GM18519 (cell line): ENCODE results near the gene PSMB10.

ENCODE experiments used
- ATAC-seq: cut with Tn5 transposase; IDR thresholded peaks from one replicate; pipeline ENCODE4 v1.9.1; 2021; ENCODE audit warnings: mild to moderate bottlenecking, moderate library complexity; ENCODE audit not compliant: unreplicated experiment, low FRiP score

The PSMB10 gene

DNA sequence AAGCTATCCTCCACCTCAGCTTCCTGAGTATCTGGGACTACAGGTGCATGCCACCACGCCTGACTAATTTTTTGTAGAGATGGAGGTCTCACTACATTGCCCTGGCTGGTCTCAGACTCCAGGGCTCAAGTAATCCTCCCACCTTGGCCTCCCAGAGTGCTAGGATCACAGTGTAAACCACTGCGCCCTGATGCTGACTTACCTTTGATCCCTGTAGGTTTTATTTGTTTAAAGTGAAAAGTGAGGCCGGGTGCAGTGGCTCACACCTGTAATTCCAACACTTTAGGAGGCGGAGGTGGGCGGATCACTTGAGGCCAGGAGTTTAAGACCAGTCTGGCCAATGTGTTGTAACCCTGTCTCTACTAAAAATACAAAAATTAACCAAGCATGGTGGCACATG is 34.9 kb downstream of the PSMB10 start:
- ATAC-seq, result no peak

DNA sequence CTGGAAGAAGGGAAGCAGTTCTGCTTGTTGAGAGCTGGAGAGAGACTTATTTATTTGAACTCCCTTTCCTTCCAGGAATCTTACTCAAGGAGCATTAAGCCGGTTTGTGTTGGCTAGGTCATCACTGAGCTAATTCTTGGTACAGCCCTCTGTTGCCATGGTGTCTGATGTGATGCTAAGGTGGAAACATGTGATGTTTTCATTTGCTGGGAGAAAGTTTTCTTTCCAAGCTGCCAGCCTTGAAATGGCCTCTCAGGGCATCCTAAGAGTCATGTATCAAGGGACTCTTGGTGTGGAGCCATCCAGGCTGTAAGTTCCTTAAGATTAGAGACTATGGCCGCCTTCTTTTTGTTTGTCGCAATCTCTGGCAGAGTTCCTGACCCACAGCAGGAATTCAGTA is 39.4 kb downstream of the PSMB10 start:
- no peak for ATAC-seq

DNA sequence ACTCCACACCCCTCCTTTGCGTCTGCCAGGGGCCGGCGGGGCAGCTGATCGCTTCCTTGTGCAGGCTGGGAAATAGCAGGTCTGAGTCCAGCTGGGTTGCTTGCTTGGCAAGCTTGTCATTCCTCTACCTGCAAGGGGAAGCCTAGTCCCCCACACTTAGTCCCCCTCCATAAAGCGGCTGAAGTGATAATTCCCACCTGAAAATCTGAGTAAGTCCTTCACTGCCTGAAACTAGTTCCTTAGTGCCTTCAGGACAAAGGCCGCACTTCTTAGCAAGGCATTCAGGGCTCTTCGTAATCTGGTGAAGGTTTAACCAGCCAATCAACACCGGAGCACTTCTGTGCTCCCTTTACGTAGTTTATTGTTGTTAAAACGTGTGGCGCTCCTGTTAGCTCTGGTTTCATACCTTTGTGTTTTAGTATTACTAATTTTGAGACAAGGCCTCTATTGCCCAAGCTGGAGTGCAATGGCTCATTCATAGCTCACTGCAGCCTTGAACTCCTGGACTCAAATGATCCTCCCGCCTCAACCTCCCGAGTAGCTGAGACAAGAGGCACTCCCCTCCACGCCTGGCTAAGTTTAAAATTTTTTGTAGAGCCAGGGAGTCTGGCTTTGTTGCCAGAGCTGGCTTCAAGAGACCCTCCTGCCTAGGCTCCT is 42.8 kb downstream of the PSMB10 start:
- ATAC-seq, result no peak

DNA sequence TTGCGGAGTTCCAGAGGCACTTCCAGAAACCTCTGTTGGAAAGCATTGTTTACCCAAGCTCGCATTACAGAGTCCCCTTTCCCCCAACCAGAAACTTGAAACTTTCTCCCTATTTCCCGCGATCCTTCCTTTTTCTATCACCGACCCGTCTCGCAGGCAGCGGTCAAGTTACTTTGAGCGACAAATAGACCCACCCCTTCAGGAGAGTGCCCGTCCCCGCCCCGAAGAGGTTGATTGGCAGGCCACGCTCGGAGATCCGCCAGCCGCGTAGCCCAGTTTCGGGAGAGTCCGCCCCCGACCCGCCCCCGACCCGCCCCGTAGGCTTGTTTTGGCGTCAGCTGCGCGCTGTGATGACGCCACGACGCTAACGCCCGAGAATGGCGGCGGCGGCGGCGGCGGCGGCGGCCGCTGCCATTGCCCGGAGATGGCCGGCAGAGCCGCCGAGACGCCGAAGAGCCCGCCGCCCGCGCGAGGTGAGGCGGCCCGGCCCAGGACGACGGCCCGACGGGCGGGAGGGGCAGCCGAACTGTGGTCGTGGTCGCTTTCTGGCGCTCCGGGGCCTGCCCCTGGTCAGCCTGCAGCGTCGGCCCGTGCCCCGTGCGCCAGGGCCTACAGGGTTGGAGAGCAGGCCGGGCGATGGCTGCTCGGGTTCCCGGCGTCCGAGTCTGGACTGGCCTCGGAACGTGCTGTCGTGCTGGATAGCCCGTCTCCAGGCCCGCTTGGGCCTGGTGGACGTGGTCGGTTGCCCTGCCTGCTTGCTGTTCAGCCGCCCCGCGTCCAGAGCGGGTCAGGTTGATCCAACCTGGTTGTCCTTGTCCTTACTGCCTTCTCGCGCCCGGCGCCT is 43.5 kb downstream of the PSMB10 start, which contains the start of gene PSKH1:
Gene PSKH1 (plus strand): TSS at position 356 of the 844 bp plus-strand sequence. CDS start 15,496 bp downstream, outside the sequence.
- ATAC-seq, result peak; percentile 69

DNA sequence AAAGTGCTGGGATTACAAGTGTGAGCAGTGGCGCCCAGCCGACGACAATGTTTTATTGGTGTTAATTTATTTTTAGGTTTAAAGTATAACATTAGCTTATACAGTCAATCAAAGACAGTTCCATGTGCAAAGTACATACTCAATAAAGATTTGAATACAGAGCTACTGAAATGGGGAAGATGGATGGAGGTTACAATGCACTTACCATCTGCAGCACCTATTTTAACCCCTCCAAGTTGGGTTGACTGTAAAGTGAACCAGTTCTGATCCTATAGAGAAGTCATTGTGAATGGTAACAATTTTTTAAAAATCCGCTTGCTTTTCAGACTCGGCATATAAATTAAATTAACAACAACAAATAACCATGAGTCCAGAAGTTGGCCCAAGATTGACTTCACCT is 44.3 kb downstream of the PSMB10 start:
- no peak for ATAC-seq

DNA sequence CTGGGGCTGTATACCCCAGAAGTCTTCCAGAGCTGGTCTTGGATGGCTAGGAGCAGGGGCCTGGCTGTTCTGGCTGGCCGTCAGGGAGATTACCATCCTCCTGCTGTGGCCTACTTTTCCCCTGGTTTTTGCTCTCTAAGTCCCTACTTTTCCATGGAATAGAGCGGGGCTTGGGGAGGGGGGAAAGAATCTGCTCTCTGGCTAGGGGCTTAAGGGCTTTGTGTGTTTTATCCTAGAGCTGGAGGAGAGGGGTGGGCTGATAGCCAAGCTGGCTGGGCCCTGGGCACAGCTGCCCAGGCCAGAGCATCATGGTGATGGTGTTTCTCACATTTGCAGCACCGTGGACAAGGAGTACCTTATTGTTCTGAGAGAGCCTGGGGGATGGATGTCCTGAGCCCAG is 48.3 kb downstream of the PSMB10 start:
- no peak for ATAC-seq

DNA sequence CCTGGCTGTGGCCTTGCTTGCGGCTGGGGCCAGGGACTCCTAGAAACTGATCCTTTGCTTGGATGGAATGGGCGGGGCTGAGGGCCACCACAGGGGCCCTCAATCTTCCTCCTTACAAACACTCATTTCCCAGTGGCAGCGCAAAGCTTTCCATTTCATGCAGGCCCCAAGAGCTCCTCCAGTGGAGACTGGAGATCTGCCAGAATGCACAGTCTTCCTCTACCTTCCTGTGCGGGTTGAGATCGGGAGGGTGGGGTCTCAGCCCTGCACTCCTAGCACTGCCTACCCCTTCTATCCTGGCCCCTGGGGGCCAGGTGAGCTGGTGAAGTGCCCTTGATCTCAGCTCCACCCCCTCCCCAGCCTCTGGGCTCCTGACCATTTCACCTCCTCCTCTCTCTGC is 50.3 kb downstream of the PSMB10 start:
- ATAC-seq, result no peak

DNA sequence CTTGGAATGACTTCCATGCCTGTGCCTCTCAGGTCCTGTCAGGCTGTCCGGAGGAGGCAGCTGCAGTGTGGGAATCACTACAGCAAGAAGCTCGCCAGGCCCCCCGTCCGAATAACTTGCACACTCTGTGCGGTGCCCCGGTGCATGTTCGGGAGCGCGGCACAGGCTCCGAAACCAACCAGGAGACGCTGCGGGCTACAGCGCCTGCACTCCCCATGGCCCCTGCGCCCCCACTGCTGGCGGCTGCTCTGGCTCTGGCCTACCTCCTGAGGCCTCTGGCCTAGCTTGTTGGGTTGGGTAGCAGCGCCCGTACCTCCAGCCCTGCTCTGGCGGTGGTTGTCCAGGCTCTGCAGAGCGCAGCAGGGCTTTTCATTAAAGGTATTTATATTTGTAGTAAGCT is 50.7 kb downstream of the PSMB10 start:
- ATAC-seq, result no peak

DNA sequence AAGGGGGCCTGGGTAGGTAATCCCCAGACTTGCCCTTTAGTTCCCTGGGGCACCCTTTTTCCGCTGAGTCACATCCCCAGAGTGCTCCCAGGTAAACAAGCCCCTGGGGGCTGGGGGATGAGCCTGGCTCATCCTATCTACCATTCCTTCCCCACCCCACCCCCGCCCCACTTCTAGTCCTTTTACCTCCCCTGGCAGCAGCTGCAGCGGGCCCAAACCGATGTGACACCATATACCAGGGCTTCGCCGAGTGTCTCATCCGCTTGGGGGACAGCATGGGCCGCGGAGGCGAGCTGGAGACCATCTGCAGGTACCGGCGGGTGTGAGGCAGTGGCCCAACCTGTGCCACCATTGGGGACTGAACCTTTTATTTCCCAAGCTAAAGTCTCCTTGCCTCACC is 51.1 kb downstream of the PSMB10 start:
- no peak for ATAC-seq

DNA sequence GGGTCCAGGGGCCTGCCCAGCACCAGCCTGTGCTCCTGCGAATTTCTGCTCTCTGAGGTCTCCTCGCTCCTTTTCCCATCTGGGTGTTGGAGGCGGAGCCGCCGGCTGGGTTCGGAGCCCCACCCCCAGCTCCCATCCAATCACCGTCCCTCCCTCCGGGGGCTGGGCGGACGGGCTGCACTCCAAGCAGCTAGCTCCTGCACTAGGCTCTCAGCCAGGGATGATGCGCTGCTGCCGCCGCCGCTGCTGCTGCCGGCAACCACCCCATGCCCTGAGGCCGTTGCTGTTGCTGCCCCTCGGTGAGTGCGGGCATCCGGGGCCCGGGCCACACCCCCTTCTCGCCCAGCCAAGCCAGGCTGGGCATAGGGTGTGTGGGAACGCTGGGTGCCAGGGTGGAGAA is 52.0 kb downstream of the PSMB10 start, which contains the start of gene NRN1L:
Gene NRN1L (plus strand): TSS at position 202 of the 400 bp plus-strand sequence. CDS start 19 bp downstream, at position 221.
- no peak for ATAC-seq
